NCI-H748 (cell line): ENCODE measurements around the gene XIRP2.
"Not testable (repeated sequence)": the region's sequence is repeated elsewhere in the genome, so short reads cannot be mapped to it uniquely, and the experiment has no call there.

Experiments used
- DNase-seq: peaks from one replicate; lab custom pipeline; 2025; ENCODE audit not compliant: unreplicated experiment; lab: John Stamatoyannopoulos, UW

Gene XIRP2

DNA sequence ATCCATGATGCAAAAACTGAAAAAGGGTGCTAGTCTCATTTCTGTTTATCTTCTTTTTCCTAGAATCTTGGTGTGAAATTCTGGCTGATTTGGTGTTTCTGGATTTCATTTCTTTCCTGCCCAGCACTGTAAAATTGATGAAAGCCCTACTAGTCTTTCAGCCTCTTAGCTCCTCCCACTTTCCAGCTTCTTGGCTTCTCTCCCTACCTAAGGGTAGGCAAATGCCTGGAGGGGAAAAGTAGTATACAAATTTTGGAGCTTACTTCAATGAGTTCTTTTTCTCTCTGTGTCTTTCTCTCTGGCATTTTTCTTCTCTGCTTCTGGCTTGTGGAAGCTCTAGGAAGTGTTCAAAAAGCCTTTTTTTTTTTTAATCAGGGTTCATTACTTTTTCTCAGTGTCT lies 160.5 kb downstream of the XIRP2 start:
- no peak for DNase-seq

DNA sequence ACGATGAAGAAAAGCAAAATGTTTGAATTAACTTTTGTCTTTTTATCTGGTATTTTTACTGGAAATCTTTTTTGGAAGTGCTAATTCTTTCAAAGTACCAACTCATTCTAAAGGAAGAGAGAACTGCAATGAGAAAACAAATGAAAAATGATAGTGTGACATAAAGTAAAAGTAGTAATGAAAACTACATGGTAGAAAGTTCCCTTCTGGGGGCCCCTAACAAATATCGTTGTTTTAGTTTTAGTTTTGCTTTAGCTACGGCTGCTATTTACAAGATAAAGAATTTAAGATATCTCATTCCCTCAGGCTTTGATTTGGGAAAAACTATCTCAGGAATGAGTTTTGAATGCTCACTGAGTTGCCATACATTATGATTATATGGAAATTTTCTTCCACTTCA lies 161.4 kb downstream of the XIRP2 start:
- no peak for DNase-seq

- DNase-seq, result no peak
These were observed 164.5 kb downstream of the XIRP2 start for GRCh38 chr2:167052825-167053224.

GRCh38 chr2:167054881-167055280 lies 166.6 kb downstream of the XIRP2 start:
- no peak for DNase-seq

GRCh38 chr2:167057446-167057845 lies 169.2 kb downstream of the XIRP2 start:
- no peak for DNase-seq

- DNase-seq, result no peak
These were observed 170.9 kb downstream of the XIRP2 start for GRCh38 chr2:167059173-167059572.

GRCh38 chr2:167069855-167070254 lies 181.6 kb downstream of the XIRP2 start:
- DNase-seq, result no peak

- DNase-seq, result not testable (repeated sequence)
These were observed 187.4 kb downstream of the XIRP2 start for GRCh38 chr2:167075708-167076107.

DNA sequence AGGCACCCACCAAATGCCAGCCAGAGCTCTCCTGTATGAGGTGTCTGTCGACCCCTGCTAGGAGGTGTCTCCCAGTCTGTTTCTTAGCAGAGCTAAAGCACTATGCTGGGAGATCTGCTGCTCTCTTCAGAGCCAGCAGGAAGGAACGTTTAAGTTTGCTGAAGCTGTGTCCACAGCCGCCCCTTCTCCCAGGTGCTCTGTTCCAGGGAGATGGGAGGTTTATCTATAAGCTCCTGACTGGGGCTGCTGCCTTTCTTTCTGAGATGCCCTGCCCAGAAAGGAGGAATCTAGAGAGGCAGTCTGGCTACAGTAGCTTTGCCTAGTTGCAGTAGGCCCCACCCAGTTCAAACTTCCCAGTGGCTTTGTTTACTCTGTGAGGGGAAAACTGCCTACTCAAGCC lies 210.7 kb downstream of the XIRP2 start:
- not testable (repeated sequence) for DNase-seq

DNA sequence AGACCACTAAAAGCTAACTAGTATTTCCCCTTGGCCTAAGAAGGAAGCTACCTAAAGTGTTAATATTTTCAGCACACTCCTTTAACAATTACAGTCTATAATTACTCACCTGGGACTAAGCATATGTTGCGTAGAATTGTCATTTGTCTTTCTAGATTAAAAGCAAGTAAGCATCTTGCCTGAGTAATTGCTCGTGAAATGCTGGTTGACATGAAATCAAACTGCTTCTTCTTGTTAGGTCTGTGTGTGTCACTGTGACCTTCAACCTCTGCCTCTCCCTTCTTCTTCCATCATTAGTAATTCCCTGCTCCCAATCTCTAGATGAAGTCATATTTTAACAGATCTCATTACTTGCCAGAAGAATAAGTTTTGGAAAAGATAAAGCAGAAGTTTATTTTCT lies 212.2 kb downstream of the XIRP2 start:
- no peak for DNase-seq

GRCh38 chr2:167103028-167103756 lies 214.9 kb downstream of the XIRP2 start:
- DNase-seq, result no peak

DNA sequence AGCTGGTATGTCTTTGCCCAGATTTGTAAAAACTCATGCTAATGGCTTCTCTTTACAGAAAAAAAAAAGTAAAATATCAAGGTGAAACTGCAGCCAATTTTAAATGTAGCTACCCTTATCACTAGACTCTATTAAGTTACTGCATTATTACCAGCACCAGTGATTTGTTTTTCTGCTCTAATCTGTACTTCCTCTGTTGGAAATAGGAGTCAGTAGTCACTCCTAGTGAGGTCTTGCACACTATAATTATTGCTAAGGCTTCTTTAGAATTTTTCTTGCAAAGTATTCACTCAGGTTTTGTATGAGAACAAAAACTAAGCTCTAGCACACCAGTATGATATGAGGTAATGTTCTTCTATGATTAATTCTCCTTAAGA lies 215.5 kb downstream of the XIRP2 start:
- no peak for DNase-seq

GRCh38 chr2:167104691-167105090 lies 216.4 kb downstream of the XIRP2 start:
- DNase-seq, result no peak

GRCh38 chr2:167109682-167110081 lies 221.4 kb downstream of the XIRP2 start:
- not testable (repeated sequence) for DNase-seq

DNA sequence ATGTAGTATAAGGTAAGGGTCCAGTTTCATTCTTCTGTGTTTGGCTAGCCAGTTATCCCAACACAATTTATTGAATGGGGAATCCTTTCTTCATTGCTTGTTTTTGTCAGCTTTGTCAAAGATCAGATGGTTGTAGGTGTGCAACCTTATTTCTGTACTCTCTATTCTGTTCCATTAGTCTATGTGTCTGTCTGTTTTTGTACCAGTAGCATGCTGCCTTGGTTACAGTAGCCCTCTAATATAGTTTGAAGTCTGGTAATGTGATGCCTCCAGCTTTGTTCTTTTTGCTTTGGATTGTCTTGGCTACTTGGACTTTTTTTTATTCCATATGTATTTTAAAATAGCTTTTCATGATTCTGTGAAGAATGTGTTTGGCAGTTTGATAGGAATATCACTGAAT lies 222.1 kb downstream of the XIRP2 start:
- no peak for DNase-seq

DNA sequence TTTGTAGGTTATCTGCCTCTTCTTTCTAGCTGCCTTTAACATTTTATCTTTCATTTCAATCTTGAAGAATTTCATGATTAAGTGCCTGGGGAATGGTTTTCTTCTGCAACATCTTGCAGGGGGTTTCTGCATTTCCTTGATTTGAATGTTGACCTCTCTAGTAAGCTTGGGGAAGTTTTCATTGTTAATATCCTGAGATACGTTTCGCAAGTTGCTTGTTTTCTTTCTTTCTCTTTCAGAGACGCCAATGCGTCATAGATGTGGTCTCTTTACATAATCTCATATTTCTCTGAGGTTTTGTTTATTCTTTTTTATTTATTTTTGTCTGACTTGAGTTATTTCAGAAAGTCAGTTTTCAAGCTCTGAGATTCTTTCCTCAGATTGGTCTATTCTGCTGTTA lies 225.7 kb downstream of the XIRP2 start:
- no peak for DNase-seq

DNA sequence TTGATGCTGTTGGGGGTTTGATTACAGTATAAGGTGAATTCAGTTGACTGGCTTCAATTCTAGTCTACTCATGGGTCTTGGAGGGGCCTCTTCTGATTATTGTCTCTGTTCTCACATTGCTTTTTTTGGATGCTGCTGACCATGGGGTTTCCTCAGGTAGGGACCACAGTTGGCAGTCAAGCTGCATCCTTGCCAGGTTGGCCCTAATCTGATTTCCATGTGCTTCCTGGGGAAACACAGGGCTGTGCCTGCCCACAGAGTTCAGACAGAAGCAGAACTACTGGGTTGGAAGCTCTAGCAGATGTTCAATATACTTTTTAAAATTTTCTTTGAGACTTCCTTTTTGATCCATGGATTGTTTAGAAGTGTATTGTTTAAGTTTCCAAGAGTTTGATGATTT lies 227.3 kb downstream of the XIRP2 start:
- no peak for DNase-seq

- no peak for DNase-seq
These were observed 234.1 kb downstream of the XIRP2 start for GRCh38 chr2:167122389-167122788.

DNA sequence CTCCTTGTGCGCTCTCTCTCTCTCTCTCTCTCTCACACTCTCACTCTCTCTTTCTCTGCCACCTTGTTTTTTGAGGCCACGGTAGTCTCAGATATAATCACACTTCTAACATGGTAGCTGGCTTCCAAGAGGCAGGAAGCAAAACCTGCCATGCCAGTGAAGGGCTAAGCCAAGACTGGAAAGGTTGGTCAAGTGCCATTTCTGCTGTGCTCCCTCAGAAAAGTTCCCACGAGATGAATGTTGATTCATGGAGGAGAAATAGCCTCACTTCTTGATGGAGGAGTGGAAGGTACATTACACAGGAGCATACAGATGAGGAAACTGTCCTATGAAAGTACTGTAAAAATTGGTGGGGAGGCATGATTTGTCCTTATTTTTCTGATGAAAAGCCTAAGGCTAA lies 237.9 kb downstream of the XIRP2 start:
- DNase-seq, result no peak

- DNase-seq, result peak; percentile 3
These were observed 238.9 kb downstream of the XIRP2 start for GRCh38 chr2:167127135-167127534.

GRCh38 chr2:167128130-167128529 lies 239.8 kb downstream of the XIRP2 start:
- DNase-seq, result no peak

DNA sequence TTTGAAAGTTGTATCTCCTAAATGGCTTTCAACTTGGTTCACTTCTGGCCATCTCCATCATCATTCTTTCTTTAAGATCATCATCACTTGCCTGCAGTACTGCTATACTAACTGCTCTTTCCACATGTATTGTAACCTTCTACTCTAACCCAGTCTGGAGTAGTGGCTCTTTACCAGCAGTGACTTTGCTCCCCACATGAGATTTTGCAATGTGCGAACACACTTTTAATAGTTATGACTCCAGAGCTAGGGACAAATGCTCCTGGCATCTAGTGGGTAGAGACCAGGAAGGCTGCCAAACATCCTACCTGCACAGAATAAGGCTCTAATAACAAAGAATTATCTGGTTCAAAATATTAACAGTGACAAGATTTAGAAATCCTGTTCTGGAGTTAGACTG lies 243.8 kb downstream of the XIRP2 start:
- DNase-seq, result no peak

GRCh38 chr2:167132906-167133555 lies 244.8 kb downstream of the XIRP2 start:
- DNase-seq, result no peak
